GM10248 (cell line): Measurements from ENCODE around the gene OBSCN.

Experiments used
- CTCF ChIA-PET: fragments of 300-600 bp; sonication (Branson Sonifier 250); formaldehyde crosslinking; extraction: SDS; loops from one replicate; lab custom pipeline; 2021; ENCODE audit warnings: antibody characterized with exemption; lab: Yijun Ruan, JAX
- POLR2A ChIA-PET: fragments of 350-650 bp; sonication (Branson Sonifier 250); formaldehyde crosslinking; extraction: SDS; loops from one replicate; lab custom pipeline; 2020; ENCODE audit warnings: antibody characterized with exemption; lab: Yijun Ruan, JAX
- DNase-seq: peaks from one replicate; pipeline ENCODE4 v3.0.0; 2012; ENCODE audit errors: extremely low spot score
- CTCF ChIP-seq: IDR thresholded peaks from 2 replicates; pipeline ENCODE4 v1.5.1; 2012; ENCODE audit warnings: mild to moderate bottlenecking, low read depth; ENCODE audit errors: extremely low read depth, missing control alignments, control extremely low read depth

The OBSCN gene

GRCh38 chr1:228341814-228342626 is 134.2 kb downstream of the OBSCN start:
- ChIA-PET CTCF (no interaction called here), POLR2A (interaction anchor here (0.6 kb wide), 1 partner anchor 47 kb away, joined by 3 read pairs; no protein-coding TSS in a partner anchor)
- no peak for DNase-seq
- TF ChIP-seq CTCF = no peak

DNA sequence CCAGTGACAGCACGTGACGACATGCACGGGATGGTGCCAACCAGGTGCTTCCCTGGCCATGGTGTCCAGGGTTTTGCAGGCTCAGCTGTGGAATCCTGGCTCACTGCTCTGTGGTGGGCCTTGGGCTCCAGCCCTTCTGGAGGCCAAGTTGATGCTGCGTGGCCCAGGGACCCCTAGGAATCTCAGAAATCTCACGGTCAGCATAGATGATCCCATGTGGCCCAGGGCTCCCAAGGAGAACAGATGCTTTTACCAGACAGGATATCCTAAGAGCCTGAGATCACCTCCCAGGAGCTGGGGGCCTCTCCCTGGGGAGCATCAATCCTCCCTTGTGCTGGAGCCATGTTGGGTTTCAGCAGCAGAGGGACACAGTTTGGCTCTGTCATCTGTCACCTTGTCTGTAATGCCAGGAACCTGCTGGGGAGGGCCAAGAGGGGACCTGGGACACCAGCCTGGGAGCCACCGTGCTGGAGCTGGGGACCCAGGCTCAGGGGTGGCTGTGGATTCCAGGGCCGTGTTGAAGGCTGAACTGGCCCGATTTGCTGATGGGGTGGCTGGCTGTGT is 134.9 kb downstream of the OBSCN start:
- ChIA-PET CTCF (no interaction called here), POLR2A (interaction anchor here (0.6 kb wide), 1 partner anchor 47 kb away, joined by 3 read pairs; no protein-coding TSS in a partner anchor)
- no peak for DNase-seq
- TF ChIP-seq CTCF = no peak

- POLR2A ChIA-PET = no interaction called here
- DNase-seq = no peak
- TF ChIP-seq CTCF = no peak
- CTCF ChIA-PET = no interaction called here
Observed at GRCh38 chr1:228343191-228343661, 135.4 kb downstream of the OBSCN start.

DNA sequence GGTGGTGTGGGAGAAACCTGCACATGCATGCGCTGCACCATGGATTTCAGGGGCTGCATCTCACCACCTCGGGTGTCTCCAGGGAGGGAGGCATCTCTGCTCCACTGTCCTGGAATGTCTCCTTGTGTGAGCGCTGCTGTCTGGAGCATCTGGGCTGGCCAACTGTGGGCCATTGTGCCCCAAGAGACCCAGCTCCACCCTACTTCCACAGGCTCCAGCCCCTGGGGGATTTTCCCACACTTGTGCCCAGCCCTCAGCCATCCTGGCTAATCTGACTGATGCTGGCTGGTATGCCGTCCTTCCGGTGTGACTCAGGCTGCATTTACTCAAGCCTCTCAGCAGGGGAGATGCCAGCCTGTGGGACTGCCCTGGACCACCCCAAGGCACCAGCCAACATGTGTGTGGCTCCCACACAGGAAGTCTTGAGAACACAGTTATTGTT is 136.8 kb downstream of the OBSCN start:
- DNase-seq = no peak
- ChIA-PET CTCF (no interaction called here), POLR2A (no interaction called here)
- TF ChIP-seq CTCF = no peak

DNA sequence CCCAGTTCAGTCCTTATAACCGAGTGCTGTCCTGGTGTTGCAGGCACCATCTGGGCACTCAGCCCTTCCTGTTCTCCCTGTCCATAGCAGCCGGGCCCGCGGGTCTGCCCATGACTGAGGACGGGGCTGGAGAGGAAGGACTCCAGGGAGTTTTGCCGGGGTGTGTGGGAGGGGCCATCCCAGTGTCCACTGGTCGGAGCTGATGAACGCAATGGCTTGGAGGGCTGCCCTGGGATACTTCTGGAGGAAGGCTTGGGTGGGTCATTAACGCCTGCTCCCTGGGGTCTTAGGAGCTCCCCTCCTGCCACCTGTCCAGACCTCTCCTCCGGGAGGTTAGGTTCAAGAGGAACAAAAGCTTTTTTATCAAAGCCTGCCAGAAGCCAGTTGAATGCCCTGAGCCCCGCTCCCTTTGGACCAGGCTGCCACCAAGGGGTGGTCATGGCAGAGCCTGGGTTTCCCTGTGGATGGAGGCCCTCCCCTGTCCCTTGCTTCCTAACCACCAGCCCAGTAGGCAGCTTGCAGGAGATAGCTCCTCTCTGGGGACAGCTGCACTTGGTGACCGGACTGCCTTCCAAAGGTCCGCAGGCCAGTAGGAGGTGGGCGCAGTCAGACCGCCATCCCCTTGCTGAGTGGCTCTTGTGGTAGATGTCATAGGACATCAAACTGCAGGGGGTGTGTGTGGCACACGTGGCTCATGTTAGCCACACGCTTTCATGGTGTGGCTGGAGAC is 137.5 kb downstream of the OBSCN start:
- DNase-seq = no peak
- no peak for TF ChIP-seq CTCF
- CTCF ChIA-PET = no interaction called here
- POLR2A ChIA-PET = no interaction called here

DNA sequence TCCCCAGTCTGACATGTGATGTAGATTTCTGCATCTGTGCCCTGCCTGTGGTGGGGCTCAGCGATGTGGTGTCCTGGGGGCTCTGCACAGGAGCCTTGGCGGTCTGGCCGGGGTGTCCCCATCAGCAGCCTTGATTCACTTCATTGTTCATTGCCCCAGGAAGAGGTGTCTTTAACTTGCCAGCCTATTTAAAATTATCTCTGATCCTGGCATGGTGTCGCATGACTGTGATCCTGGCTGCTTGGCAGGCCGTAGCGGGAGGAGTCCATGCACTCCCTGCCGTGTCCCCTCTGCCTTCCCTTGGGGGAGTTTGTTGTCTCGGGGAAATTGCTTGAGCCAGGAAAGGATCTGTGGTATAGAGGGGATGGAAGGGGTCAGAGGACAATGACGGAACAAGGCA is 138.9 kb downstream of the OBSCN start:
- CTCF ChIA-PET = no interaction called here
- DNase-seq = no peak
- POLR2A ChIA-PET = no interaction called here
- TF ChIP-seq CTCF = no peak
